H1 (cell line): ENCODE measurements around the gene ALDH4A1. TPM values are rescaled to one million over a fixed set of nuclear protein-coding genes. Genes with fewer than 3 reads are reported as not detected.

Experiments
- CHD7 ChIP-seq: fragments of 300-600 bp; sonication (generic); IDR thresholded peaks from 2 replicates; pipeline ENCODE4 v1.7.1; 2012; ENCODE audit warnings: low read length, moderate library complexity, mild to moderate bottlenecking, inconsistent platforms; ENCODE audit not compliant: insufficient replicate concordance
- JUND ChIP-seq: IDR thresholded peaks from 2 replicates; pipeline ENCODE4 v1.6.1; 2011; ENCODE audit warnings: mild to moderate bottlenecking, improper control_type of control experiment, low read length
- NRF1 ChIP-seq: IDR thresholded peaks from 2 replicates; pipeline ENCODE4 v1.6.1; 2011; ENCODE audit warnings: mild to moderate bottlenecking, low read depth, low read length, improper control_type of control experiment
- TAF1 ChIP-seq: IDR thresholded peaks from 2 replicates; pipeline ENCODE4 v1.6.1; 2011; ENCODE audit warnings: mild to moderate bottlenecking, low read depth, low read length
- polyA plus RNA-seq, 7 experiments: library from polyadenylated mRNA; depleted of rRNA in 3 of 7; stranded (reverse) in 5 of 7; unstranded in 2 of 7; fragments of >200 nt in 5 of 7; fragments of 200-250 nt in 2 of 7; gene quantifications; 1 replicate in 5 of 7; 2 replicates in 1 of 7; 4 replicates in 1 of 7; pipeline versions ENCODE4 v1.2.1 to v1.2.3, GENCODE V29; 2011 to 2013; ENCODE audit warnings: missing spikeins in 2 of 7, mixed read lengths in 2 of 7
- total RNA-seq: library from RNA; stranded (reverse); fragmentation: NEBNext Ultra II Directional; extraction: Animal tissue kit (Norgen Biotek cat#: 25700); gene quantifications from 2 replicates; pipeline ENCODE4 v1.2.1, GENCODE V29; 2021

ALDH4A1 gene
- total and polyA plus RNA-seq, 2 of the 8 experiments (the other 6 are each of a cell fraction or from before 2014, with no cell fraction given): 30.3 to 35.9 TPM

- no peak for TF ChIP-seq CHD7
- no peak for TF ChIP-seq JUND
- no peak for TF ChIP-seq TAF1
- TF ChIP-seq NRF1: no peak
Observed at GRCh38 chr1:18920931-18921330, 18.6 kb upstream of the ALDH4A1 start (continued).
